CD4-positive, alpha-beta T cell (primary cell): ENCODE results near the gene SOX3. TPM values are rescaled to one million over a fixed set of nuclear protein-coding genes. Genes with fewer than 3 reads are reported as not detected.

ENCODE experiments used
- ATAC-seq: fragments of 200-7000 bp; cut with Tn5 transposase; one replicate; pipeline ENCODE4 v1.10.0; 2022; ENCODE audit warnings: mild to moderate bottlenecking; ENCODE audit not compliant: poor library complexity
- CTCF ChIA-PET: fragments of 350-600 bp; sonication (Branson Sonifier 250); formaldehyde crosslinking; loops from one replicate; lab custom pipeline; 2021; ENCODE audit warnings: antibody characterized with exemption, inconsistent platforms; lab: Charles Lee
- POLR2A ChIA-PET: fragments of 350-600 bp; sonication (Branson Sonifier 250); formaldehyde crosslinking; loops from one replicate; lab custom pipeline; 2021; ENCODE audit warnings: antibody characterized with exemption, inconsistent platforms; lab: Charles Lee
- DNase-seq, 14 experiments: peaks; one replicate each; pipeline ENCODE4 v3.0.0-alpha.2; 2013 to 2020; ENCODE audit warnings: mixed read lengths in 2 of 14
- H3K27ac ChIP-seq, 2 donors: one replicate each; pipeline versions ENCODE4 v1.5.1 to v1.7.0; 2013; ENCODE audit warnings: low read length in 2 of 2, low read depth in 1 of 2, mild to moderate bottlenecking in 1 of 2
- H3K27me3 ChIP-seq, 2 experiments: 1 replicate in 1 of 2; 2 replicates in 1 of 2; pipeline versions ENCODE4 v1.6.1 to v1.7.0; 2013; ENCODE audit warnings: low read length in 2 of 2, control low read depth in 1 of 2, mild to moderate bottlenecking in 1 of 2, moderate library complexity in 1 of 2; ENCODE audit not compliant: insufficient read depth in 2 of 2, control insufficient read depth in 1 of 2
- H3K36me3 ChIP-seq: one replicate; pipeline ENCODE4 v1.6.1; 2013; ENCODE audit warnings: low read length, control low read depth; ENCODE audit not compliant: insufficient read depth
- H3K4me1 ChIP-seq: one replicate; pipeline ENCODE4 v1.6.1; 2013; ENCODE audit warnings: low read length, control low read depth; ENCODE audit not compliant: insufficient read depth
- H3K4me3 ChIP-seq: one replicate; pipeline ENCODE4 v1.5.1; 2013; ENCODE audit warnings: mild to moderate bottlenecking, low read length, moderate library complexity
- H3K9me3 ChIP-seq, 2 experiments: 1 replicate in 1 of 2; 2 replicates in 1 of 2; pipeline versions ENCODE4 v1.6.1 to v1.7.0; 2013; ENCODE audit warnings: low read length in 2 of 2, mild to moderate bottlenecking in 2 of 2, control low read depth in 1 of 2, moderate library complexity in 1 of 2; ENCODE audit not compliant: control insufficient read depth in 1 of 2, insufficient read depth in 1 of 2
- H3K27ac Mint-ChIP-seq: one replicate; pipeline ENCODE4 v1.8.0; 2020; ENCODE audit warnings: mixed read lengths
- H3K27me3 Mint-ChIP-seq: one replicate; pipeline ENCODE4 v1.8.0; 2021; ENCODE audit warnings: mixed read lengths
- H3K36me3 Mint-ChIP-seq: one replicate; pipeline ENCODE4 v1.8.0; 2021; ENCODE audit warnings: low read depth, mixed read lengths
- H3K4me1 Mint-ChIP-seq: one replicate; pipeline ENCODE4 v1.8.0; 2021; ENCODE audit warnings: low read depth, mixed read lengths
- H3K4me3 Mint-ChIP-seq: one replicate; pipeline ENCODE4 v1.8.0; 2020; ENCODE audit warnings: mild to moderate bottlenecking, mixed read lengths
- H3K9me3 Mint-ChIP-seq: one replicate; pipeline ENCODE4 v1.8.0; 2020; ENCODE audit warnings: mixed read lengths
- intact Hi-C, 2 experiments: fragments of 100-400 bp; cut with DNase I in 1 of 2; cut with micrococcal nuclease in 1 of 2; formaldehyde crosslinking; loops; one replicate each; pipeline versions ENCODE4 v1.15.1 to v1.9.0; 2023 to 2025; cut with DNase I, micrococcal nuclease
- total RNA-seq, 174 experiments: library from RNA in 2 of 174; stranded (reverse) in 2 of 174; gene quantifications; one replicate each; pipeline ENCODE4 v1.2.3 and lab custom pipeline; 2021 to 2026
- TF ChIP-seq, protein P1 (sequence below): fragments of 200-600 bp; IDR thresholded peaks from one replicate; pipeline ENCODE4 v1.8.0; 2022; ENCODE audit warnings: antibody characterized with exemption, mild to moderate bottlenecking

The SOX3 gene
- total RNA-seq, 2 experiments from 2014 or later = not detected

DNA sequence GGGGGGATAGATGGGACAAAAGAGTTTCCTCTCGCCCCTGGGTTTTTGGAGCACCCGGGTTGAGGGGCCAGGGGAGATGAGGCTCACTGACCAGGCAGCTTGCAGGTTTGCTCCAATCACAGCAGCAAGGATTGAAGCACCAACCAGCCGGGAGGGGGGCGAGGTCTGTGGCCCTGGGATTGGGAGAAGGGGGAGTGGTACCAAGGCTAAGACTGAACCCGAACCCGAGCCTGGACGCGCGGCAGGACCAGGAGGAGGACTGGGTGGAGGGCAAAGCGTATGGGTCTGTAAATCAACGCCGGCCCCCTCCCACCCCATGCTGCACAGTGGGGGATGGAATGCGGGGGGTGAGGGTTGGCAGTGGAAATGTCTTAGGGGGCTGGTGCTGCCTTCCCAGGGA lies 3.5 kb downstream of the SOX3 start:
- peaks cover 48% of the 10 kb centered on the region for H3K27me3 Mint-ChIP-seq
- ChIA-PET CTCF (no interaction called here), POLR2A (no interaction called here)
- H3K27ac Mint-ChIP-seq = no peak overlapping the region
- Histone ChIP-seq H3K27me3 (peaks cover 15 to 50% of the 10 kb centered on the region in 2 experiments), H3K9me3 (peaks cover 0 to 13% of the 10 kb centered on the region in 2 experiments), H3K4me3 (no peak overlapping the region), H3K36me3 (no peaks in the 10 kb centered on the region), H3K4me1 (no peaks in the 10 kb centered on the region), H3K27ac (no peak overlapping the region)
- DNase-seq (no peak), ATAC-seq (no peak)
- intact Hi-C loops = no loop called here
- H3K4me1 Mint-ChIP-seq = no peaks in the 10 kb centered on the region
- no peaks in the 10 kb centered on the region for H3K9me3 Mint-ChIP-seq
- TF ChIP-seq, protein P1, sequence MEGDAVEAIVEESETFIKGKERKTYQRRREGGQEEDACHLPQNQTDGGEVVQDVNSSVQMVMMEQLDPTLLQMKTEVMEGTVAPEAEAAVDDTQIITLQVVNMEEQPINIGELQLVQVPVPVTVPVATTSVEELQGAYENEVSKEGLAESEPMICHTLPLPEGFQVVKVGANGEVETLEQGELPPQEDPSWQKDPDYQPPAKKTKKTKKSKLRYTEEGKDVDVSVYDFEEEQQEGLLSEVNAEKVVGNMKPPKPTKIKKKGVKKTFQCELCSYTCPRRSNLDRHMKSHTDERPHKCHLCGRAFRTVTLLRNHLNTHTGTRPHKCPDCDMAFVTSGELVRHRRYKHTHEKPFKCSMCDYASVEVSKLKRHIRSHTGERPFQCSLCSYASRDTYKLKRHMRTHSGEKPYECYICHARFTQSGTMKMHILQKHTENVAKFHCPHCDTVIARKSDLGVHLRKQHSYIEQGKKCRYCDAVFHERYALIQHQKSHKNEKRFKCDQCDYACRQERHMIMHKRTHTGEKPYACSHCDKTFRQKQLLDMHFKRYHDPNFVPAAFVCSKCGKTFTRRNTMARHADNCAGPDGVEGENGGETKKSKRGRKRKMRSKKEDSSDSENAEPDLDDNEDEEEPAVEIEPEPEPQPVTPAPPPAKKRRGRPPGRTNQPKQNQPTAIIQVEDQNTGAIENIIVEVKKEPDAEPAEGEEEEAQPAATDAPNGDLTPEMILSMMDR = no peak
- H3K36me3 Mint-ChIP-seq = no peaks in the 10 kb centered on the region
- no peak overlapping the region for H3K4me3 Mint-ChIP-seq

DNA sequence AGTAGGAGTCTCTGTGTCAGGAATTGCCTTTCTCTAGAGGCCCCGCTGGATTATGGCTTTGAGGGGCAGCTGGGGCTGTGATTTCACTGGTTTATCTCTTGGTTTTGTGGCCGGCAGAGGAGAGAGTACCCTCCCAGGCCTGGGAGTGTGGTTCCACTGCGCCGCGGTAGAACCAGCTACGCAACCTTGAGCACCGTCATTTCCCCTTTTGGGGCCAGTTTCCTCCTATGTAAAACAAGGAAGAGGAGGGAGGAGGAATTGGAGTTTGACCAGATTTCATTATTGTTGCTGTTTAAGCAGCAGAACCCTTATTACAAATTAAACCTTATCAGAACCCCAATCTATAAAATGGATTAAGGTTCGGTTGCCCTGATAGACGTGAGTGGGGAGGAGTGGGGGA lies 4.4 kb downstream of the SOX3 start:
- H3K36me3 Mint-ChIP-seq = no peaks in the 10 kb centered on the region
- Histone ChIP-seq H3K4me3 (no peak overlapping the region), H3K36me3 (no peaks in the 10 kb centered on the region), H3K4me1 (no peaks in the 10 kb centered on the region), H3K27me3 (peaks cover 12 to 42% of the 10 kb centered on the region in 2 experiments), H3K9me3 (peaks cover 0 to 10% of the 10 kb centered on the region in 2 experiments), H3K27ac (no peak overlapping the region)
- CTCF ChIA-PET = no interaction called here
- H3K9me3 Mint-ChIP-seq = no peaks in the 10 kb centered on the region
- TF ChIP-seq, protein P1 = no peak
- POLR2A ChIA-PET = no interaction called here
- intact Hi-C loops = no loop called here
- ATAC-seq (no peak), DNase-seq (no peak)
- H3K4me3 Mint-ChIP-seq = no peak overlapping the region
- no peak overlapping the region for H3K27ac Mint-ChIP-seq
- no peaks in the 10 kb centered on the region for H3K4me1 Mint-ChIP-seq
- peaks cover 53% of the 10 kb centered on the region for H3K27me3 Mint-ChIP-seq

- no peak overlapping the region for H3K4me3 Mint-ChIP-seq
- H3K27me3 ChIP-seq = peaks cover 3 to 16% of the 10 kb centered on the region in 2 experiments
- no peaks in the 10 kb centered on the region for H3K4me1 Mint-ChIP-seq
- DNase-seq = no peak
- H3K36me3 ChIP-seq = no peaks in the 10 kb centered on the region
- TF ChIP-seq, protein P1 = no peak
- intact Hi-C loops = no loop called here
- ChIA-PET CTCF (no interaction called here), POLR2A (no interaction called here)
- H3K27ac ChIP-seq = no peak overlapping the region
- no peaks in the 10 kb centered on the region for H3K4me1 ChIP-seq
- no peak for ATAC-seq
- peaks cover 40% of the 10 kb centered on the region for H3K27me3 Mint-ChIP-seq
- H3K36me3 Mint-ChIP-seq = no peaks in the 10 kb centered on the region
- no peak overlapping the region for H3K4me3 ChIP-seq
- H3K9me3 ChIP-seq = no peaks in the 10 kb centered on the region
- no peak overlapping the region for H3K27ac Mint-ChIP-seq
- no peaks in the 10 kb centered on the region for H3K9me3 Mint-ChIP-seq
Observed at GRCh38 chrX:140495739-140496138, 9.1 kb downstream of the SOX3 start.
